Caco-2 (cell line): Measurements from ENCODE around the gene CSTF1. TPM values are rescaled to one million over a fixed set of nuclear protein-coding genes. Genes with fewer than 3 reads are reported as not detected.
"Not testable (repeated sequence)": the region's sequence is repeated elsewhere in the genome, so short reads cannot be mapped to it uniquely, and the experiment has no call there.

Experiments used
- BruUV-seq: library from RNA; stranded (reverse); fragments of 400-500 nt; replicated peaks from 2 replicates; lab custom pipeline; 2021; lab: Mats Ljungman, UMichigan
- CTCF ChIA-PET: fragments of 300-600 bp; sonication (Branson Sonifier 250); formaldehyde crosslinking; loops from one replicate; lab custom pipeline; 2022; ENCODE audit warnings: antibody characterized with exemption; lab: Charles Lee
- POLR2A ChIA-PET: fragments of 300-600 bp; sonication (Branson Sonifier 250); formaldehyde crosslinking; loops from one replicate; lab custom pipeline; 2022; ENCODE audit warnings: antibody characterized with exemption; lab: Charles Lee
- DNase-seq, 2 experiments: peaks; one replicate each; pipeline versions ENCODE4 v3.0.0 to v3.0.0-alpha.2; 2020 to 2022
- H3K27me3 ChIP-seq: replicated peaks from 2 replicates; pipeline ENCODE4 v1.6.0; 2011; ENCODE audit warnings: low read length; ENCODE audit not compliant: control insufficient read depth, insufficient read depth
- H3K36me3 ChIP-seq: 2 replicates; pipeline ENCODE4 v1.5.1; 2011; ENCODE audit warnings: low read length; ENCODE audit not compliant: control insufficient read depth, insufficient read depth
- H3K4me1 ChIP-seq: fragments of 250-450 bp; sonication (Bioruptor Pico); 2 replicates; pipeline ENCODE4 v1.5.1; 2020; ENCODE audit warnings: mild to moderate bottlenecking
- H3K4me3 ChIP-seq: 2 replicates; pipeline ENCODE4 v1.5.1; 2011; ENCODE audit warnings: low read depth, mild to moderate bottlenecking, control low read depth, low read length
- H3K9me3 ChIP-seq: fragments of 250-450 bp; sonication (Bioruptor Pico); 2 replicates; pipeline ENCODE4 v1.5.1; 2020; ENCODE audit warnings: mild to moderate bottlenecking, moderate library complexity
- H3K27ac Mint-ChIP-seq: one replicate; pipeline ENCODE4 v1.8.0; 2022; ENCODE audit warnings: mixed read lengths; ENCODE audit not compliant: unreplicated experiment
- H3K27me3 Mint-ChIP-seq: one replicate; pipeline ENCODE4 v1.8.0; 2022; ENCODE audit warnings: mixed read lengths; ENCODE audit not compliant: insufficient read depth, unreplicated experiment
- H3K36me3 Mint-ChIP-seq: one replicate; pipeline ENCODE4 v1.8.0; 2022; ENCODE audit warnings: mild to moderate bottlenecking, mixed read lengths; ENCODE audit not compliant: insufficient read depth, unreplicated experiment
- H3K4me1 Mint-ChIP-seq: one replicate; pipeline ENCODE4 v1.8.0; 2022; ENCODE audit warnings: low read depth, mixed read lengths; ENCODE audit not compliant: unreplicated experiment
- H3K4me3 Mint-ChIP-seq: one replicate; pipeline ENCODE4 v1.8.0; 2022; ENCODE audit warnings: mild to moderate bottlenecking, moderate library complexity, mixed read lengths; ENCODE audit not compliant: unreplicated experiment
- H3K9me3 Mint-ChIP-seq: one replicate; pipeline ENCODE4 v1.8.0; 2022; ENCODE audit warnings: mixed read lengths; ENCODE audit not compliant: unreplicated experiment
- CTCF ChIP-seq, 2 experiments: fragments of 200-600 bp in 1 of 2; IDR thresholded peaks; 1 replicate in 1 of 2; 2 replicates in 1 of 2; pipeline versions ENCODE4 v1.5.1 to v1.8.0; 2011 to 2022; ENCODE audit warnings: antibody characterized with exemption in 1 of 2, control low read depth in 1 of 2, inconsistent platforms in 1 of 2, low read depth in 1 of 2, low read length in 1 of 2, mild to moderate bottlenecking in 1 of 2, moderate library complexity in 1 of 2; ENCODE audit not compliant: insufficient read depth in 1 of 2, severe bottlenecking in 1 of 2, unreplicated experiment in 1 of 2
- intact Hi-C: fragments of 100-400 bp; cut with micrococcal nuclease; formaldehyde crosslinking; loops from one replicate; pipeline ENCODE4 v1.10.0; 2022; ENCODE audit not compliant: unreplicated experiment
- total RNA-seq: library from RNA; stranded (reverse); gene quantifications from 2 replicates; pipeline ENCODE4 v1.2.3, GENCODE V29; 2022

The CSTF1 gene
- total RNA-seq, 1 experiment from 2014 or later: 97.0 TPM

GRCh38 chr20:56403465-56403864 lies 11.0 kb downstream of the CSTF1 start:
- no peaks in the 10 kb centered on the region for H3K27me3 Mint-ChIP-seq
- TF ChIP-seq CTCF (IDR thresholded peaks at IDR 0.05; ENCODE audit: insufficient read depth in 1 of 2, low read depth in 1 of 2, low read length in 1 of 2, severe bottlenecking in 1 of 2, unreplicated experiment in 1 of 2): no peak
- H3K4me3 Mint-ChIP-seq: no peak overlapping the region
- Histone ChIP-seq H3K9me3 (no peaks in the 10 kb centered on the region), H3K4me3 (no peak overlapping the region), H3K27me3 (no peaks in the 10 kb centered on the region), H3K36me3 (peaks cover 8% of the 10 kb centered on the region), H3K4me1 (peaks cover 6% of the 10 kb centered on the region)
- H3K27ac Mint-ChIP-seq: no peak overlapping the region
- H3K9me3 Mint-ChIP-seq: no peaks in the 10 kb centered on the region
- intact Hi-C loops: no loop called here
- DNase-seq: peak in 1 of 2 experiments; percentile 45
- ChIA-PET POLR2A (no interaction called here), CTCF (interaction anchor here (0.5 kb wide), 1 partner anchor 11 kb away, joined by 4 read pairs; the partner anchor contains the start of gene CSTF1)
- peaks cover 5% of the 10 kb centered on the region for H3K4me1 Mint-ChIP-seq
- no TSS peak for BruUV-seq
- peaks cover 98% of the 10 kb centered on the region for H3K36me3 Mint-ChIP-seq

- H3K9me3 Mint-ChIP-seq, H3K4me1 ChIP-seq, H3K4me1 Mint-ChIP-seq, H3K4me3 ChIP-seq, H3K27ac Mint-ChIP-seq, H3K4me3 Mint-ChIP-seq, H3K36me3 ChIP-seq, CTCF ChIA-PET, H3K27me3 Mint-ChIP-seq, POLR2A ChIA-PET, H3K9me3 ChIP-seq, BruUV-seq, H3K27me3 ChIP-seq, DNase-seq, intact Hi-C loops: not testable (repeated sequence)
- H3K36me3 Mint-ChIP-seq: peaks cover 95% of the 10 kb centered on the region
Observed at GRCh38 chr20:56405356-56405755, 12.9 kb downstream of the CSTF1 start.

- Mint-ChIP-seq H3K27me3 (no peaks in the 10 kb centered on the region), H3K27ac (peak overlapping the region; percentile 50), H3K4me1 (peaks cover 13% of the 10 kb centered on the region), H3K4me3 (no peak overlapping the region), H3K9me3 (no peaks in the 10 kb centered on the region), H3K36me3 (peaks cover 79% of the 10 kb centered on the region)
- H3K9me3 ChIP-seq: no peaks in the 10 kb centered on the region
- TF ChIP-seq CTCF (IDR thresholded peaks at IDR 0.05; ENCODE audit: insufficient read depth in 1 of 2, low read depth in 1 of 2, low read length in 1 of 2, severe bottlenecking in 1 of 2, unreplicated experiment in 1 of 2): no peak
- CTCF ChIA-PET: interaction anchor here (0.7 kb wide), 1 partner anchor 9 kb away, joined by 3 read pairs; no protein-coding TSS in a partner anchor
- POLR2A ChIA-PET: interaction anchor here (0.9 kb wide), 1 partner anchor 15 kb away, joined by 12 read pairs; the partner anchor contains the start of genes AURKA and CSTF1
- no TSS peak for BruUV-seq
- no peak overlapping the region for H3K4me3 ChIP-seq
- intact Hi-C loops: no loop called here
- H3K27me3 ChIP-seq: no peaks in the 10 kb centered on the region
- peaks cover 3% of the 10 kb centered on the region; the same call in 1 of the 2 replicates for H3K36me3 ChIP-seq
- no peak for DNase-seq
- peaks cover 17% of the 10 kb centered on the region for H3K4me1 ChIP-seq
Observed at GRCh38 chr20:56406910-56407309, 14.5 kb downstream of the CSTF1 start.
